Inflammatory macrophage treated with lipopolysaccharide for 4 hours (primary cell): Measurements from ENCODE around the gene DDA1.
"Not testable (repeated sequence)": the region's sequence is repeated elsewhere in the genome, so short reads cannot be mapped to it uniquely, and the experiment has no call there.

Experiments
- DNase-seq: peaks from one replicate; pipeline ENCODE4 v3.0.0-alpha.2; 2020

The DDA1 gene

DNA sequence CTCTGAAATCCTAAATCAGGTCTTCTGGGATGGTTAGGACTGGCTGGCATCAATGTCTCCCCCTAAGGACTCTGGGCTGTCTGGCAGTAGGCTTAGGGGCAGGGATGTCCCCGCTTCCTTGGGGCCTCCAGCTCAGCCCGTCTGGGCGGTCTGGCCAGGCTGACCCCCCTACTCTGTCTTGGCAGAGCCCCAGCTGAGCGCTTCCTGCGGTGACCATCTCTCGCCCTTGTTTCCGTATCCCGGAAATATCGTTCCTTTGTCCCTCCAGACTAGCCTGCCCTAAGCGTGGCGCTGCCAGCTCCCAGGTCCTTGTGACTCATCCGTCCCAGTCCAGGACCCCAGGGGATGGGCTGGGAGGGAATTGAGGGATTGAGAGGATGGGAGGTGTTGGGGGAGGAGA lies 39.3 kb downstream of the DDA1 start:
- DNase-seq = no peak

DNA sequence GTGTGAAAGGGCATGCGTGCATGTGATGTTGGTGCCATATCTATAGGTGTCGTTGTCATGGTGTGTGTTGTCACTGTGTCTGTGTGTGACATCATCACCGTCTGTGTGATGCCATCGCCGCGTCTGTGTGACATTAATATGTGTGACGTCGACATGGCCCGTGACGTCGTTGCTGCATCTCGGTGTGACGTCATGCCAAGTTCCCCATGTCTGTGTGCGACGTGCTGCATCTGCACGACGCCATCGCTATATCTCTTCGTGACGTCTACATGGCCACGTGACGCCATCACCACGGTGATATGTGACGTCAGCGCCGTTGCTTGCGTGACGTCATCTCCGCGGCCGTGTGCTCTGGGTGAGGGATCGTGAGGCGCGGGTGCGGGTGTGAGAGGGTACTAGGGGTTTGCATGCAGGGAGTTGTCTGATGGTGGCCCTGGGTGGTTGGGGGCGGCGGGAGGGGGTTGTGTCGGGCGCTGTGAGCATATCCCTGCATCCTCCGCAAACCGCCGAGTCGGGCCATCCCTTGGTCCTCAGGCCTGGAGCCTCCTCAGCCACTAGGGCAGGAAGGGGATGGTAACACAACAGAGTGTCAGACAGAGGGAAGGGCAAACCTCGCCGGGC lies 42.6 kb downstream of the DDA1 start:
- DNase-seq = no peak

- no peak for DNase-seq
These were observed 43.4 kb downstream of the DDA1 start for GRCh38 chr19:17352608-17353280.

GRCh38 chr19:17353386-17353785 lies 44.0 kb downstream of the DDA1 start:
- no peak for DNase-seq

DNA sequence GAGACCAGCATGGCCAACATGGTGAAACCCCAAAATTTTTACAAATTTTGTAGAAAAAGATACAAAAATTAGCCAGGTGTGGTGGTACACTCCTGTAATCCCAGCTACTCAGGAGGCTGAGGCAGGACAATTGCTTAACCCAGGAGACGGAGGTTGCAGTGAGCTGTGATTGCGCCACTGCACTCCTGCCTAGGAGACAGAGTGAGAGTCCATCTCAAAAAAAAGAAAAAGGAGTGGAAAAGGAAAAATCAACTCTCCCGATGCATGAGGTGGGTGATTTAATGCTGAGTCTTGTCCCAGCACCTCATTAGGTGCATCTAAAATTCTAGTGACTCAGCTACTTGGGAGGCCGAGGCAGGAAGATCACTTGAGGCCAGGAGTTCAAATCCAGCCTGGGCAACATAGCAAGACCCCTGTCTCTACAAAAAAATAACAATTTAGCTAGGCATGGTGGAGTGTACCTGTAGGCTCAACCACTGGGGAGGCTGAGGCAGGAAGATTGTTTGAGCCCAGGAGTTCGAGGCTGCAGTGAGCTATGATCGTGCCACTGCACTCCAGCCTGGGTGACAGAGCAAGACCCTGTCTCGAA lies 47.8 kb downstream of the DDA1 start:
- DNase-seq = no peak

GRCh38 chr19:17357724-17358123 lies 48.4 kb downstream of the DDA1 start:
- DNase-seq = no peak

DNA sequence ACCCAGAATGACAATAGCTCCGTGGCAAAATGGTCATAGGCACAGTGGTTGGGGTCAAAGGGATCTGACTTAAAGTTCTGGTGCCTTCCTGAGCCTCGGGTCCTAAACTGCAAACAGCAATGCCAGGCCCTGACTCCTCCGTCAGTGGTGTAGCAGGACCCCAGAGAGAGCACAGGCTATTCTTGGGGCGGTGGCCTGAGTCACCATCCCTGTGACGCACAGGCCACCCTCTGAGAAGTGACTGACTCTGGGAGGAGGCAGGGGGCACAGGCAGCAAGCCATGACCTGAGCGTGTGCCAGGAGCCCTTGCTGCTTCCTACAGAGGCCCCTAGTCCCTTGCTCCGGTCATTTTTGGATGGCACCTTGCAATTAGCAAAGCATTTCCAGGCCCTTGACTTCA lies 49.0 kb downstream of the DDA1 start:
- DNase-seq = no peak

GRCh38 chr19:17359905-17360800 lies 50.8 kb downstream of the DDA1 start:
- no peak for DNase-seq

- not testable (repeated sequence) for DNase-seq
These were observed 54.7 kb downstream of the DDA1 start for GRCh38 chr19:17363852-17364605.

- no peak for DNase-seq
These were observed 56.0 kb downstream of the DDA1 start for GRCh38 chr19:17365361-17365760.

DNA sequence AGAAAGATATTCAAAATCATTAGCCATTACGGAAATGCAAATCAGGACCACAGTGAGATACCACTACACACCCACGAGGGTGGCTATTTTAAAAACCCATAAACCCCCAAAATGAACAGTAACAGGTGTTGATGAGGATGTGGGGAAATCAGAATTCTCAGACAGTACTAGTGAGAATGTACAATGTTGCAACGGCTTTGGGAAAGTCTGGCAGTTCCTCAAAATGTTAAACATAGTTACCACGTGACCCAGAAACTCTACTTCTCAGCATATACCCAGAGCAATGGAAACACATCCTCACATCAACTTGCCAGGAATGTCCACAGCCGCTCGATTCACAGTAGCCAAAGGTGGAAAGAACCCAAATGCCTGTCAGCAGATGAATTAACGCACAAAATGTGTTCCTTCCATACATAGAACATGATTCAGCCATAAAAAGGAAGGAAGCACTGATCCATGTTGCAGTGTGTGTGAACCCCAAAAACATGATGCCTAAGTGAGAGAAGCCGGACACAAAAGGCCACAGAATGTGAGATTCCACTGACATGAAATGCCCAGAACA lies 60.7 kb downstream of the DDA1 start:
- DNase-seq = peak; percentile 89
